Measurements from ENCODE around the gene SPTBN1.

Gene SPTBN1

GRCh38 chr2:54669677-54670484, 213.8 kb downstream of the SPTBN1 start:
- TF ChIP-seq CTCF (IDR thresholded peaks at IDR 0.05), result no peak

GRCh38 chr2:54670485-54671009, 214.4 kb downstream of the SPTBN1 start:
- TF ChIP-seq CTCF (IDR thresholded peaks at IDR 0.05), result no peak

DNA sequence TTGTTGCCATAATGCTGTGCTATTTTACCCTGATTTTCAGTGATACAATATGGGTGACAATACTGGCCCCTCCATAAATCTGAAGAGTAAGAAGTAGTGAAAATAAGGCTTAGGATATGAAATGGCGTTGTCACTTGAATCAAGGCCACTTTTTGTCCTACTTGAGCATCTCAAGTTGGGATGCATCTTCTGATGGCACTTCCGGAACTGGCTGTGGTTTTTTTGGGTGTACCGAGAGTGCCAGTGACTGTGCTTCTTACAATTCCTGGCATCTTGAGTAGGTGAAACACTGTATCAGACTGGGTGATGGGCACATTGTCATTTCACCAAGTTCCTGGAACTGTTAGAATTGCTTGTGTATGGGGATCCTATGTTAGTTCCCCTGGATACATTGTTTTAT, 214.9 kb downstream of the SPTBN1 start:
- TF ChIP-seq CTCF (IDR thresholded peaks at IDR 0.05), result no peak

DNA sequence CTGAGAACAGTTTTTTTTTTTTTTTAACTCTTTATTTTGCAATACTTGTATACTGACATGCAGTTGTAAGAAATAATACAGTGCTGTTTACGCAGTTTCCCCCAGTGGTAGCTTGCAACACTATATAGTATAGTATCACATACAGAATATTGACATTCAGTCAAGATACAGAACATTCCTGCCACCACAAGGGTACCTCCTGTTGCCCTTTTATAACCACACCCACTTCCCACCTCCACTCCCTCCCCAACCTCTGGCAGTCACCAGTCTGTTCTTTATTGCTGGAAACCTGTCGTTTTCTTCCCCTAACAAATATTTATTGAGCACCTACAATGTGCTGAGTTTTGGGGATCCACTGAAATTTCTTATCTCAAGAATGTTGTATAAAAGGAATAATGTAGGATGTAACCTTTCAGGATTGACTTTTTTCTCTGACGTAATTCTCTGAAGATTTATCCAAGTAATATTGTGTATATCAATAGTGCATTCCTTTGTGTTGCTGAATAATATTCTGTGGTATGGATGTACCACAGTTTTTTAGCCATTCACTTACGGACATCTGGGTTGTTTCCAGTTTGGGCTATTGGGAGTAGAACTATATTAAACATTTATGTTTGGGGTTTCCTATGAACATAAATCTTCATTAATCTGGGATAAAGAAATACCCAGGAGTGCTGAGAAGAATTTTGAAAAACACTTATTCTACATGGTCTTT, 215.9 kb downstream of the SPTBN1 start:
- no peak for TF ChIP-seq CTCF (IDR thresholded peaks at IDR 0.05)

- TF ChIP-seq CTCF (IDR thresholded peaks at IDR 0.05), result no peak
Observed at GRCh38 chr2:54672590-54673456, 216.7 kb downstream of the SPTBN1 start.

DNA sequence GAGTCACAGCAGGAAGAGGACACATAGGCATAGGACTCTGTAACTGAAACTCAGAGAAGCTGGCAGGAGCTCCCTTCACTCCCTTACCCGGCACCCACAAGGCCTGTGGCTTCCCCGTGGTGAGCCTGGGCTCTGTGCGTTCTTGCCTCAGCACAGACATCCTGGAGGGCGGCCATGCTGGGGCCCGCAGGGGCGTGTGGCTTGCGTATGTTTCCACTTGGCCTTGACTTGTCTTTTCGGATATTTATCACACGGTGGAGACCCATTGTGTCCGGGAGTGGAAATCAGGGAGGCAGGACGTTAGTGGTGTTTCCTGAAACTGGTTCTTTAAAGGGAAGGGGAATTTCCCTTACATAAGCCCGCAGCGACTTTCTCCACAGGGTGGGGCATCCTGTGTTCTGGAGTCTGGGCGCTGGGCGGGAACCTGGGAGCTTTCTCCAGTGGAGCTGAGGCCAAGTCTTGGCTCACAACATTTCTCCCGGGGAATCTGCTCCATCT, 217.4 kb downstream of the SPTBN1 start:
- TF ChIP-seq CTCF (IDR thresholded peaks at IDR 0.05), result no peak

- TF ChIP-seq CTCF (IDR thresholded peaks at IDR 0.05), result no peak
Observed at GRCh38 chr2:54675281-54675680, 219.2 kb downstream of the SPTBN1 start.
